ENCODE results near the gene CDK13. TPM values are rescaled to one million over a fixed set of nuclear protein-coding genes. Genes with fewer than 3 reads are reported as not detected.

CDK13 gene
- 30.3 and 63.6 TPM in 2 replicates for total RNA-seq

GRCh38 chr7:39949971-39950472 lies at the start of gene CDK13:
TSS of gene CDK13 (plus strand) at chr7:39950256. CDS start at chr7:39950642, 386 bp downstream.

GRCh38 chr7:40134428-40135316 lies 184.6 kb downstream of the CDK13 start, which contains the start of the genes MPLKIP and SUGCT:
TSS of gene MPLKIP (minus strand) at chr7:40134622. CDS start at chr7:40134567, 55 bp downstream.
TSS of gene SUGCT (plus strand) at chr7:40135005.

Other genes starting within 250 kb of the CDK13 start
- gene MPLKIP, start 184.4 kb downstream of the CDK13 start, total RNA-seq: 7.8 and 13.0 TPM in 2 replicates
- 1.1 and 1.4 TPM in 2 replicates for gene SUGCT, start 184.7 kb downstream of the CDK13 start, total RNA-seq